A549 (cell line): ENCODE results near the gene CTCFL.

ENCODE experiments used
- JUN ChIP-seq, 2 experiments: fragments of >200 bp; sonication (Bioruptor Twin); formaldehyde crosslinking; IDR thresholded peaks; 2 replicates in 1 of 2; 3 replicates in 1 of 2; pipeline ENCODE4 v1.6.1; 2016 to 2017
- KDM1A ChIP-seq: fragments of 200-600 bp; sonication (generic); IDR thresholded peaks from 2 replicates; pipeline ENCODE4 v1.6.1; 2016; ENCODE audit warnings: low read depth, mild to moderate bottlenecking
- POLR2A ChIP-seq: IDR thresholded peaks from 2 replicates; pipeline ENCODE4 v1.6.1; 2012; ENCODE audit warnings: mild to moderate bottlenecking, low read length
- ZSCAN20 ChIP-seq: fragments of 250-450 bp; sonication (Bioruptor Pico); IDR thresholded peaks from 2 replicates; pipeline ENCODE4 v1.8.0; 2022; ENCODE audit warnings: mild to moderate bottlenecking, moderate library complexity
- TF ChIP-seq, protein P1 (sequence below): fragments of 200-600 bp; sonication (generic); IDR thresholded peaks from 2 replicates; pipeline ENCODE4 v1.6.1; 2016; ENCODE audit warnings: antibody characterized with exemption, mild to moderate bottlenecking, moderate library complexity
- TF ChIP-seq, protein P2 (sequence below): fragments of >200 bp; sonication (Bioruptor Twin); formaldehyde crosslinking; IDR thresholded peaks from 3 replicates; pipeline ENCODE4 v1.5.1; 2016

DNA sequence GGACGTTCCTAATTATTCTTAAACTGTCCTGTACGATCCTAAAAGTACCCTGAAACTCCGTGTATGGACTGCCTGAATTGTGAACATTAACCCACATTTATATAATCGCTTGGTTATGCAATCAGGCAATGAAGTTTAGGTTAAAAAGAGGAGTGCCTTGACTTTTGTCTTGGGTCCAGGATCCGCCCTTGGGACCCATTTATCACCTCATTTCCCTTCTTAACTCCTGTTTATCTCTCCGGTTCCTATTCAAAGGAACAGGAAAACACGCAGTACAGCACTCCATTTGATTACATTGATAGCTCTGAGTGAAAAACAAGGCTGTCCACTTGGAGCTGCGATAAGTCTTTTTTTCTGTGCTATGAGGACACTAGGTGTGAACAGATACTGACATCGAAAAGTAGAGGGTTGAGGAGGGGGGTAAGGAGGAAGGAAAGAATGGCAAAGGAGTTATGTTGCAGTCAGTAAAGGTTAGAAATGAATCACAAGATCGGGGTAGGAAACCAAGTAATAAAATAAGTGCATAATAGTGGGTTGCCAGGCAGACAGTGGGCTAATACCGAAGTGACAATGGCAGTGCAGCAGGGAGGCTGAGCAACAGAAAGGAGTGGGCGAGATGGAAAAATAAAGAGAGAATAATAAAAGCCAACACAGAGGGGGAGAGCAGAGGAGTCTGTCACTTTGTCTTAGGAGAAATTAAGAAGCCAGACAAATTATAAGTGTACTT is 20.1 kb upstream of the CTCFL start:
- TF ChIP-seq KDM1A (no peak), JUN (IDR thresholded peaks at IDR 0.05) (no peak), POLR2A (no peak), ZSCAN20 (CRISPR knock-in tag) (no peak)
- TF ChIP-seq, protein P1, sequence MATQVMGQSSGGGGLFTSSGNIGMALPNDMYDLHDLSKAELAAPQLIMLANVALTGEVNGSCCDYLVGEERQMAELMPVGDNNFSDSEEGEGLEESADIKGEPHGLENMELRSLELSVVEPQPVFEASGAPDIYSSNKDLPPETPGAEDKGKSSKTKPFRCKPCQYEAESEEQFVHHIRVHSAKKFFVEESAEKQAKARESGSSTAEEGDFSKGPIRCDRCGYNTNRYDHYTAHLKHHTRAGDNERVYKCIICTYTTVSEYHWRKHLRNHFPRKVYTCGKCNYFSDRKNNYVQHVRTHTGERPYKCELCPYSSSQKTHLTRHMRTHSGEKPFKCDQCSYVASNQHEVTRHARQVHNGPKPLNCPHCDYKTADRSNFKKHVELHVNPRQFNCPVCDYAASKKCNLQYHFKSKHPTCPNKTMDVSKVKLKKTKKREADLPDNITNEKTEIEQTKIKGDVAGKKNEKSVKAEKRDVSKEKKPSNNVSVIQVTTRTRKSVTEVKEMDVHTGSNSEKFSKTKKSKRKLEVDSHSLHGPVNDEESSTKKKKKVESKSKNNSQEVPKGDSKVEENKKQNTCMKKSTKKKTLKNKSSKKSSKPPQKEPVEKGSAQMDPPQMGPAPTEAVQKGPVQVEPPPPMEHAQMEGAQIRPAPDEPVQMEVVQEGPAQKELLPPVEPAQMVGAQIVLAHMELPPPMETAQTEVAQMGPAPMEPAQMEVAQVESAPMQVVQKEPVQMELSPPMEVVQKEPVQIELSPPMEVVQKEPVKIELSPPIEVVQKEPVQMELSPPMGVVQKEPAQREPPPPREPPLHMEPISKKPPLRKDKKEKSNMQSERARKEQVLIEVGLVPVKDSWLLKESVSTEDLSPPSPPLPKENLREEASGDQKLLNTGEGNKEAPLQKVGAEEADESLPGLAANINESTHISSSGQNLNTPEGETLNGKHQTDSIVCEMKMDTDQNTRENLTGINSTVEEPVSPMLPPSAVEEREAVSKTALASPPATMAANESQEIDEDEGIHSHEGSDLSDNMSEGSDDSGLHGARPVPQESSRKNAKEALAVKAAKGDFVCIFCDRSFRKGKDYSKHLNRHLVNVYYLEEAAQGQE: no peak
- TF ChIP-seq, protein P2, sequence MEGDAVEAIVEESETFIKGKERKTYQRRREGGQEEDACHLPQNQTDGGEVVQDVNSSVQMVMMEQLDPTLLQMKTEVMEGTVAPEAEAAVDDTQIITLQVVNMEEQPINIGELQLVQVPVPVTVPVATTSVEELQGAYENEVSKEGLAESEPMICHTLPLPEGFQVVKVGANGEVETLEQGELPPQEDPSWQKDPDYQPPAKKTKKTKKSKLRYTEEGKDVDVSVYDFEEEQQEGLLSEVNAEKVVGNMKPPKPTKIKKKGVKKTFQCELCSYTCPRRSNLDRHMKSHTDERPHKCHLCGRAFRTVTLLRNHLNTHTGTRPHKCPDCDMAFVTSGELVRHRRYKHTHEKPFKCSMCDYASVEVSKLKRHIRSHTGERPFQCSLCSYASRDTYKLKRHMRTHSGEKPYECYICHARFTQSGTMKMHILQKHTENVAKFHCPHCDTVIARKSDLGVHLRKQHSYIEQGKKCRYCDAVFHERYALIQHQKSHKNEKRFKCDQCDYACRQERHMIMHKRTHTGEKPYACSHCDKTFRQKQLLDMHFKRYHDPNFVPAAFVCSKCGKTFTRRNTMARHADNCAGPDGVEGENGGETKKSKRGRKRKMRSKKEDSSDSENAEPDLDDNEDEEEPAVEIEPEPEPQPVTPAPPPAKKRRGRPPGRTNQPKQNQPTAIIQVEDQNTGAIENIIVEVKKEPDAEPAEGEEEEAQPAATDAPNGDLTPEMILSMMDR: no peak
